GM18505 (cell line): Measurements from ENCODE around the gene RBM7.

ENCODE experiments used
- ATAC-seq: cut with Tn5 transposase; IDR thresholded peaks from one replicate; pipeline ENCODE4 v1.9.1; 2021; ENCODE audit not compliant: unreplicated experiment
- POLR2A ChIP-seq: IDR thresholded peaks from 4 replicates; pipeline ENCODE4 v1.6.1; 2011; ENCODE audit warnings: borderline replicate concordance; ENCODE audit not compliant: insufficient read depth, insufficient read length; ENCODE audit errors: extremely low read depth

RBM7 gene

GRCh38 chr11:114447444-114447843 lies 47.0 kb downstream of the RBM7 start:
- no peak for ATAC-seq
- no peak for TF ChIP-seq POLR2A

DNA sequence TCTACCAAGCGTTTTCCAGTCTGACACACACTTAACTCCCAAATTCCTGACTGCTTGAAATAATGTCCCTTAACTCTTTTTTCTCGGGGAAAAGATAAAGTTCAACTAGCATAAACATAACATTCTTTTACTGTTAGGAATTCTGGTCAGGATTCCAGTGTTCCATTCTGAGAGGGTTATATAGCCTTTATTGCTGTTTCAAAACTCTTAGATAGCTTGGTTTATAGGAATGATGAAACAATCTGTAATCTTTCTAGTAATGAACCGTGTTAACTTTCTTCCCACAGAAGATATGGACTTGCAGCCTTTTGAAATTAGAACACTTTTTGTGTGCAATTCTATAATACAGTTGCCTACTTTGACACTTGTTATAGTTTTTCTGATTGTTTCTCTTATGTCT lies 47.4 kb downstream of the RBM7 start:
- no peak for ATAC-seq
- no peak for TF ChIP-seq POLR2A

GRCh38 chr11:114448749-114449482 lies 48.5 kb downstream of the RBM7 start:
- TF ChIP-seq POLR2A, result no peak
- ATAC-seq, result no peak

- no peak for ATAC-seq
- no peak for TF ChIP-seq POLR2A
Observed at GRCh38 chr11:114449845-114450244, 49.4 kb downstream of the RBM7 start.

DNA sequence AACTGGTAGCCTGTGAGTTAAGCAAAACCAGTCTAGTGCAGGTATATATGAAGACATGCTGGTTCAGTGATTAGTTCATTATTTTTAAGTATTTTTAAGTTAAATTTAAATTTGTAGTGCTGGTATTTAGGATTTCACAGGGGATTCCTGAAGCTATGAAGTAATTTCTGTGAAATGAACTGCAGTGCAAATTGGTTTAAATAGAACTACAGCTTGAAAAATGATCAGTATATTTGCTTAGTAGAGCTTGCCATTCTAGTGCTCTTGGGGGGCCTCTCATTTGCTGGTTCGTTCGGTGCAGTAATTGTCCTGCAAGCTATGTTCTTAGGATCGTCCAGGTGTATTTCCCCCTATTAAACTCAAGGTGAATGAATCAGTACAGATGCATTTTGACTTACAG lies 51.9 kb downstream of the RBM7 start:
- no peak for TF ChIP-seq POLR2A
- no peak for ATAC-seq
